HG03196 (cell line): ENCODE measurements around the gene IFITM10.

Source experiments
- ATAC-seq: cut with Tn5 transposase; IDR thresholded peaks from one replicate; pipeline ENCODE4 v1.9.1; 2021; ENCODE audit not compliant: unreplicated experiment

Gene IFITM10

GRCh38 chr11:1753229-1753928, 3.0 kb upstream of the IFITM10 start:
- no peak for ATAC-seq

DNA sequence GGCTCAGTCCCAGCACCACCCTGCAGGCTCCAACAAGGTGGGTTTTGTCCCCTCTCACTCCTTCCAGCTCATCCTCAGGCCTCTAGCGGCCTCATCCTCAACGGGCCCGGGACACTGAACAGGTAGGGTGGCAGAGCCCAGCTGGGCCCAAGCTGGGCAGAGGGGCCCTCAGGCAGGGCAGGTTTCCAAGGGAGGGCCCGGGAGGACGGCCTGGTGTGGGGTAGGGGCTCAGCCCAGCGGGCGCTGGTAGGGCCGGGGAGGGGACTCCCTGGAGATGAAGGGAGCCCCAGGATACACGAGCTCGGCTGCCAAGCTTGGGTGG, 2.5 kb upstream of the IFITM10 start:
- no peak for ATAC-seq

GRCh38 chr11:1751999-1752906, 1.9 kb upstream of the IFITM10 start:
- no peak for ATAC-seq

GRCh38 chr11:1751531-1751921, 1.1 kb upstream of the IFITM10 start:
- no peak for ATAC-seq

- no peak for ATAC-seq
Measured at GRCh38 chr11:1750840-1751530, 590 bp upstream of the IFITM10 start.

DNA sequence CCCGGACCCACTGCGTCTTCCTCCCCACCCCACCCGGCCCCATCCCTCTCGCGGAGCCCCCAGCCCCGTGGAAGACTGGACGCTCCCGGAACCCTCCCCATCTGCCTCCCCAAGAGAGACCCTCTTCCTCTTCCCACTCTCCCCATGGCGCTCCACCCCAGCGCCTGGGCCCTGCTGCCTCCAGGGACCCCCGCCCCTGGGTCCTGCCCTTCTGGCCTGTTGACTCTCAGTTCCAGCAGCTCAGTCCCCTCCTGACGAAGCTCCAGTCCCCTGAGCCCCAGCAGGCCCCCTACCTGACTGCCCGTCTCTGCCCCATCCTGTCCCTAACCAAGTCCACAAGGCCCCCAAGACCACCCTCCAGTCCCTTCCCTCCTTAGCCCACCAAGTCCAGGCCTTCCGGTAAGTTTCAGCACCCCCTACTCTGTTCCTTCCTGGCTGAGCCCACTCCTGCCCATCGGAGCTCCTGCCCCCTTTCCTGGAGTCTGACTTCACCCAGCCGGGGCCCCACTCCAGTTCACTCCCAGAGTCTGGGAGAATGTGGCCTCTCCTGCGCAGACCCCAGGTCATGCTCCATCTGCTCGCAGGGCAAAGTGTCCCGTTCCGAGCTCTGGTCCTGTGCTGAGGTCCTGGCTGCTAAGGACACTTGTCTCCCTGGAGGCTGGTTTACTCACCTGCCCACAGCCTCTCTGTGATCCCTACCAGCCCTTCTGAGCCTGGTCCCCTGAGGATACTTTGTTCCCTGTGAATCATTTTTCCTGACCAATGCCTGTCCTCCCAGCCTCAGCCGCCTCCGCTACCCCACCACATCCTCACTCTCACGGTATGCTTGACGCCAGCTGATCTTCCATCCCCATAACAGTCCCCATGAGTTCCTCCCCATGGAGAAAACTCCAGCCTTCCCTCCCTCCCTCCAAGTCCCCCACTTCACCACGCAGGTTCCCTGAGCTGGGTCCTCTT, 722 bp downstream of the IFITM10 start:
- no peak for ATAC-seq

DNA sequence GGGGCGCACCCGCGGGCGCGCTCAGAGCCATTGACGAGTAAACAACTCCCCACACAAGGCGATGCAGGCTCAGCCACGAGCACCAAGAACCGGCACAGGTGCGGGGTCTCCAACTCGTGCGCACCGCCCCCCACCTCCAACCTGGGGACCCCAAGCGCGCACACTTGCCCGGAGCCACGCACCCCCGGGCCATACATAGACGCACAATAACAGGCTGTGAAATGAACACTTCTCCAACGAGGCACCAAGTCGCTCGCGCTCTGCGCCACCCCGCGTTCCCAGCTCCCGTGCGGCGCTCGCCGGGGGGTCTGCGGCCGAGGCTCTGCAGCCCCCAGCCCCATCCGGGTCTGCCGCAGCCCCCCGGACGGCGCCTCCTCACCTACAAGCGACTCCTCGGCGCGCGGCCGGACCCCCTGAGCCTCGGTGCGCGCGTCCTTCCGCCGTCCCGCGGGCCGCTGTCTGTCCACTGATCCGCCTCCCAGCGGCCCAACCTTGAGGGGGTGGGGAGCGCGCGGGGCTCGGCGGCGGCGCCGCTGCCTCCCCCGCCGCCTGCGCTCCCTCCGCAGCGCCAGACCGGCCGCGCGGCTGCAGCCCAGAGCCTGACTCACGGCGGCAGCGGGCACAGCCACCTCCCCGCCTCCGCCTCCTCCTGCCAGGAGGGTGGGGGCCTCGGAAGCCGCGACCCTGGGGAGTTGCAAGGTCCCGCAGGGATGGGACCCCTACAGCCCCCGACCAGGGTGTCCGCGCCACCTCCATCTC, 1.6 kb downstream of the IFITM10 start:
- ATAC-seq, result no peak

- no peak for ATAC-seq
Measured at GRCh38 chr11:1747753-1748635, 2.4 kb downstream of the IFITM10 start.

DNA sequence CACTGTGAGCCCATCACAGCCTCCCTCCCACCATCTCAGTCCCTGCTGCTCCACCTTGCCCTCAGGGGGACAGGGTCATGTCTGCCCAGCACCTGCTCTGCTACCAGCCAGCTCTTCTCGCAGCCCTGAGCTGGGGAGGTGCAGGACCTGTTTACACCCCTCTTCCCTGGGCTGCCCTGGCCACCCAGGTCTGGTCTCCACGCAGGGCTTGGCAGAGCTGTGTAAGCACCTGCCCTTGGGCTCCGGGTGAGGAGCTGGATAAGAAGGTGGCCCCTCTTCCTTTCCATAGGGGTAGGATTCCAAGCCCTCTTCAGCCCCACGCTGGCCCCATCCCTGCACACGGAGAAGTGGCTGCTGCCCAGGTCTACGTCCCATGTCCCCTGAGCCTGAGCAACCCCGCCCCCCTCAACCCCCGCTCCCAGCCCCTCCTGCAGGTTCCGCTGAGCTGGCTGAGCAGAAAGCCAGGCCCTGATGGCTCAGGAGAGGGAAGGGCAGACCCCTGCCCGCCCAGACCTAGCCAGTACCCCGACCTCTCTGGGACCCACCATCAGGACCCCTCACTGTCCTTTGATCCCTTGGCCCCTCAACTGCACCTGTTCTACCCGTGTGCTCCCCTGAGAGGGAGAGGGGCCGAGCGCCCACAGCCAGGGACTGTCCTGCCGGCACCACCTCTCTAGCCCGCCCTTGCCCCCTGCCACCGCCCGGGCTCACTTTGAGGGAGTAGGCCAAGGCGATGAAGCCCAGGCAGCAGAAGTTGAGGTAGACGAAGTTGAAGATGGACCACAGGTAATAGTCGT, 3.2 kb downstream of the IFITM10 start:
- ATAC-seq, result no peak

DNA sequence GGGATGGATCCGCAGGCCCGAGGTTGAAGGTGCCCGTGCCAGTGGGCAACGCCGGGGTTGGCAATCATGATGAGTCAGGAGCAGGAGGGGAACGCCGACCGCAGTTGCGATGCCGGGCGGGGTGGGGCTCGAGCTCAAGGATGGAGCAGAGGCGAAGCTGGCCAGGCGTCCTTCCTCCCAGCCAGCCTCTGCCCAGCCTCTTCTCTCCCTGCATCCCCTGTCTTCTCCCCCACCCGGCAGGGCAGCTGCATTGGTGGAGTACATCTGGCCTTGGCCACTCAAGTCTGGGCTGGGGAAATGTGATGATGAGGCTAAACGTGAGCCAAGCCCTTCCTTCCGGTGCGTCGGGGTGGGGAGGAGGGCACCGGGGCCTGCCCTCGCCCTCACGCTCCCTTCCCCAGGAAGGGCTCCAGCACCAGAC, 3.9 kb downstream of the IFITM10 start:
- no peak for ATAC-seq

- no peak for ATAC-seq
Measured at GRCh38 chr11:1745701-1746320, 4.6 kb downstream of the IFITM10 start.

DNA sequence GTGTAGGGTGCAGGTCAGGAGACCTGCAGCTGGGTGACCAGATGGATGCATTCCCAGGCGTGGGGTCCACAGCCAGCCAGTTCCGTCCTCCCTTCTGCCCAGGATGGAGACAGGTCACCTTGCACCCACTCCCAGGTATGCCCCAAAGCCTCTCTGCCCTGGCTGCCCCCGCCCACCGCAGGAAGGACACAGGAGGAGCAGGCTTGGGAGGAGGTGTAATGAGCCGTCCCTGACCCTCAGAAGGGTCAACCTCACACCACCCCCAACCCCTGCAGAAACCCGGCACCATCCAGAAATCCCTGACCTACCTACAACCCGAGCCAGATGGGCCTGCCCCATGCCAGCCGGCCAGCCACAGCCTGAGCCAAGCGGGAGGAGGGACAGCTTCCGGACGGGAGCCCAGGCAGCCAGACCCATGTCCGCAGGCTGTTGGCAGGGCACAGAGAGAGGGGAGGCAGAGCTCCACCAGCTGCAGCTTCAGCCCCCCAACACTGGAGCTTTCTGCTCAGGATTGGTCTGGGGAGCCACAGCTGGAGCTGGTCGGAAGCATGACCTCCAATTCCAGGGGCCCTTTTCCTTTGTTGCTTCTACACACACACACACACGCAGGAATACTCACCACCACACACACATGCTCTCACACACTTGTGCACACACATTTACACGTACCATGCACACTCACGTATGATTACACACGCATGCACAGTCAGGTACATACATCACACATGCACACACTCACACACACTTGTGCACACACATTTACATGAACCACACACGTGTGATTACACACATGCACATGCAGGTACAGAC, 5.3 kb downstream of the IFITM10 start:
- ATAC-seq, result no peak

GRCh38 chr11:1744137-1744886, 6.1 kb downstream of the IFITM10 start:
- no peak for ATAC-seq

DNA sequence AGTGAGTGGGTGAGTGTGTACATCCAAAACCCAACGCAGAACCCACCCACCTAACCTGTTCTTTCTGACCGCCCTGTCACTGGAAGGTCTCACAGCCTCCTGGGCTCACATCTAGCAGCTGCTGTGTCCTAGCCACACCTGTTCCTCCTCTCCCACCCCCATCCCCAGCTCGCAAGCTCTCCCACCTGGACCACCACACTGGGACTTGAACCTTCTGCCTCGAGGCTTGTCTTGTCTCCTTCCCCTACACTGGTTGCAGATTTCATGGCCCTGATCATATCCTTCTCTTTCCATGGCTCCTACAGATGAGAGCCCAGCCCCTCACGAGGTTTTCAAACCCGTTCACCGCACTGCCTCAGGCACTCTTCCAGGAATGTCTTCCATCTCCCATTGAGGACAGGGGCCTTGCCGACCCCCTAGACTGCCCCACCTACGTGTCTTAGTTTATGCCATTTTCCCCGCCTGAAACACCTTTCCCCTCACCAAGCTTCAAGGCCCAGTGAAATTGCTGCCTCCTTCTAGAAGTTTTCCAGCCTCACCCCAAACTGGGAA, 6.7 kb downstream of the IFITM10 start:
- no peak for ATAC-seq

DNA sequence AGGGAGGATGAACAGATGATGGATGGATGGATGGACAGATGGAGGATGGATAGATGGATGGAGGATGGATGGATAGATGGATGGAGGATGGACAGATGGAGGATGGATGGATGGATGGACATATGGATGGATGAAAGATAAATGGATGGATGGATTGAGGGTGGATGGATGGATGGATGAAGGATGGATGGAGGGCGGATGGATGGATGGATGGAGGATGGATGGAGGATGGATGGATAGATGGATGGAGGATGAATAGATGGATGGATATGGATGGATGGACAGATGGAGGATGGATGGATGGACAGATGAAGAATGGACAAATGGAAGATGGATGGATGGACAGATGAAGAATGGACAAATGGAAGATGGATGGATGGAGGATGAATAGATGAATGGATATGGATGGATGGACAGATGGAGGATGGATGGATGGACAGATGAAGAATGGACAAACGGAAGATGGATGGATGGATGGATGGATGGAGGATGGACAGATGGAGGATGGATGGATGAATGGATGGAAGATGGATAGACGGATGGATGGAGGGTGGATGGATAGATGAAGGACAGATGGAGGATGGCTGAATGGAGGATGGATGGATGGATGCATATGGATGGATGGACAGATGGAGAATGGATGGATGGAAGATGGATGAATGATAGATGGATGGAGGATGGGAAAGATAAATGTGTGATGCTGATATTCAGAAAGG, 7.4 kb downstream of the IFITM10 start:
- ATAC-seq, result no peak
